WERI-Rb-1 (cell line): Measurements from ENCODE around the gene MRNIP.

Experiments used
- DNase-seq: peaks from one replicate; pipeline ENCODE4 v3.0.0-alpha.2; 2020
- H3K27ac ChIP-seq: fragments of 250-450 bp; sonication (Bioruptor Pico); 2 replicates; pipeline ENCODE4 v1.5.1; 2020; ENCODE audit warnings: mild to moderate bottlenecking, moderate library complexity
- H3K27me3 ChIP-seq: fragments of 250-450 bp; sonication (Bioruptor Pico); 2 replicates; pipeline ENCODE4 v1.5.1; 2021; ENCODE audit warnings: mild to moderate bottlenecking, low read depth, moderate library complexity; ENCODE audit not compliant: insufficient read depth, severe bottlenecking
- H3K36me3 ChIP-seq: fragments of 250-450 bp; sonication (Bioruptor Pico); 2 replicates; pipeline ENCODE4 v1.5.1; 2020; ENCODE audit warnings: mild to moderate bottlenecking, moderate library complexity
- H3K4me3 ChIP-seq: 2 replicates; pipeline ENCODE4 v1.5.1; 2011; ENCODE audit warnings: low read depth, mild to moderate bottlenecking, control low read depth, low read length
- H3K9me3 ChIP-seq: fragments of 250-450 bp; sonication (Bioruptor Pico); 2 replicates; pipeline ENCODE4 v1.5.1; 2021; ENCODE audit warnings: mild to moderate bottlenecking, moderate library complexity; ENCODE audit not compliant: severe bottlenecking
- CTCF ChIP-seq: IDR thresholded peaks from 2 replicates; pipeline ENCODE4 v1.5.1; 2011; ENCODE audit warnings: low read depth, mild to moderate bottlenecking, control low read depth, inconsistent platforms, low read length

The MRNIP gene

GRCh38 chr5:179821298-179822058 is 37.1 kb downstream of the MRNIP start:
- H3K4me3 ChIP-seq: peak overlapping the region; percentile 67
- no peaks in the 10 kb centered on the region for H3K9me3 ChIP-seq
- DNase-seq: peak; percentile 80
- no peaks in the 10 kb centered on the region for H3K27me3 ChIP-seq
- no peaks in the 10 kb centered on the region; the same call in none of the 2 replicates for H3K36me3 ChIP-seq
- peak overlapping the region; percentile 87 for H3K27ac ChIP-seq
- TF ChIP-seq CTCF: no peak

GRCh38 chr5:179820483-179821297 is 37.9 kb downstream of the MRNIP start, which contains the start of gene SQSTM1:
TSS of gene SQSTM1 (plus strand) at chr5:179820905. CDS start at chr5:179820937, 32 bp downstream.
- no peaks in the 10 kb centered on the region; the same call in 1 of the 2 replicates for H3K36me3 ChIP-seq
- H3K27ac ChIP-seq: peak within 1 kb of the TSS; percentile 87
- no peaks in the 10 kb centered on the region for H3K27me3 ChIP-seq
- peak within 1 kb of the TSS; percentile 67 for H3K4me3 ChIP-seq
- peak; percentile 56 for DNase-seq
- no peak for TF ChIP-seq CTCF
- H3K9me3 ChIP-seq: no peaks in the 10 kb centered on the region

GRCh38 chr5:179820127-179820482 is 38.5 kb downstream of the MRNIP start:
- no peaks in the 10 kb centered on the region; the same call in 1 of the 2 replicates for H3K36me3 ChIP-seq
- TF ChIP-seq CTCF: no peak
- H3K27ac ChIP-seq: peak overlapping the region; percentile 87
- no peak for DNase-seq
- no peaks in the 10 kb centered on the region for H3K27me3 ChIP-seq
- peak overlapping the region; percentile 67 for H3K4me3 ChIP-seq
- no peaks in the 10 kb centered on the region for H3K9me3 ChIP-seq

GRCh38 chr5:179819296-179820126 is 39.1 kb downstream of the MRNIP start:
- Histone ChIP-seq H3K27ac (peak overlapping the region; percentile 87), H3K36me3 (no peaks in the 10 kb centered on the region; the same call in 1 of the 2 replicates), H3K4me3 (peak overlapping the region; percentile 43), H3K27me3 (no peaks in the 10 kb centered on the region), H3K9me3 (no peaks in the 10 kb centered on the region)
- DNase-seq: peak; percentile 47
- TF ChIP-seq CTCF: no peak

- Histone ChIP-seq H3K9me3 (no peaks in the 10 kb centered on the region), H3K27me3 (no peaks in the 10 kb centered on the region), H3K36me3 (no peaks in the 10 kb centered on the region; the same call in 1 of the 2 replicates), H3K27ac (peak overlapping the region; percentile 87), H3K4me3 (peak overlapping the region; percentile 43)
- DNase-seq: peak; percentile 77
- no peak for TF ChIP-seq CTCF
Observed at GRCh38 chr5:179818746-179819295, 39.8 kb downstream of the MRNIP start.
